Type B pancreatic cell (in vitro differentiated cells): ENCODE data around the gene SMCO4. TPM values are rescaled to one million over a fixed set of nuclear protein-coding genes. Genes with fewer than 3 reads are reported as not detected.

Source experiments
- DNase-seq: peaks from one replicate; pipeline ENCODE4 v3.0.0; 2021; ENCODE audit warnings: mixed read lengths; ENCODE audit not compliant: unreplicated experiment; ENCODE audit errors: extremely low spot score
- H3K27ac Mint-ChIP-seq: 2 replicates; pipeline ENCODE4 v1.8.0; 2021; ENCODE audit warnings: mild to moderate bottlenecking, mixed read lengths
- H3K27me3 Mint-ChIP-seq: 2 replicates; pipeline ENCODE4 v1.8.0; 2021; ENCODE audit warnings: mixed read lengths
- H3K36me3 Mint-ChIP-seq: 2 replicates; pipeline ENCODE4 v1.8.0; 2021; ENCODE audit warnings: mixed read lengths
- H3K4me1 Mint-ChIP-seq: one replicate; pipeline ENCODE4 v1.8.0; 2021; ENCODE audit warnings: mixed read lengths; ENCODE audit not compliant: unreplicated experiment
- H3K4me3 Mint-ChIP-seq: 2 replicates; pipeline ENCODE4 v1.8.0; 2021; ENCODE audit warnings: mild to moderate bottlenecking, mixed read lengths
- H3K9me3 Mint-ChIP-seq: 2 replicates; pipeline ENCODE4 v1.8.0; 2021; ENCODE audit warnings: mixed read lengths
- total RNA-seq: library from RNA; stranded (reverse); gene quantifications from 2 replicates; pipeline ENCODE4 v1.2.1, GENCODE V29; 2021; ENCODE audit warnings: low replicate concordance
- TF ChIP-seq, protein P1 (sequence below): fragments of 200-600 bp; sonication (generic); conservative IDR thresholded peaks from 2 replicates; pipeline ENCODE4 v1.5.0; 2021; ENCODE audit warnings: antibody characterized with exemption, mild to moderate bottlenecking

SMCO4 gene
- total RNA-seq, 1 donor from 2014 or later = 18.2 TPM

DNA sequence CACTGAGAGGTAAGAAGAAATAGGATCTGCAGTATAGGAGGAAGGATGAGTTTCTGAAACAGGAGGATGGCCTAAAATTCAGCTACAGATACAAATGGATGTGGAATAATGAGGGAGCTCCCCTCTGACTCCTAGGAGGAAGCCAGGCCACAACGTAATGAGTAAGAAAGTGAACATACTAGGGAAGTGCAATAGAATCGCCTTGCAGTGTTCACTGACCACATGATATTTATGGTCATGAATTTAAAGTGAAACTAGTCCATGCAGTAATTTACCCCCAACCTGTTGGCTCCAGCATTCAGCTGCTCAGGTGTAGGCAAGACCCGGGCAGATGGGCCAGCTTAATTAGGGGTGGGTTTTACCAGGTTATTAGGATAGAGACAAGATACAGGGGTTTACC lies 110.9 kb downstream of the SMCO4 start:
- Mint-ChIP-seq H3K36me3 (no peaks in the 10 kb centered on the region), H3K4me1 (no peaks in the 10 kb centered on the region), H3K4me3 (no peak overlapping the region), H3K9me3 (no peaks in the 10 kb centered on the region), H3K27me3 (no peaks in the 10 kb centered on the region), H3K27ac (no peak overlapping the region)
- TF ChIP-seq, protein P1, sequence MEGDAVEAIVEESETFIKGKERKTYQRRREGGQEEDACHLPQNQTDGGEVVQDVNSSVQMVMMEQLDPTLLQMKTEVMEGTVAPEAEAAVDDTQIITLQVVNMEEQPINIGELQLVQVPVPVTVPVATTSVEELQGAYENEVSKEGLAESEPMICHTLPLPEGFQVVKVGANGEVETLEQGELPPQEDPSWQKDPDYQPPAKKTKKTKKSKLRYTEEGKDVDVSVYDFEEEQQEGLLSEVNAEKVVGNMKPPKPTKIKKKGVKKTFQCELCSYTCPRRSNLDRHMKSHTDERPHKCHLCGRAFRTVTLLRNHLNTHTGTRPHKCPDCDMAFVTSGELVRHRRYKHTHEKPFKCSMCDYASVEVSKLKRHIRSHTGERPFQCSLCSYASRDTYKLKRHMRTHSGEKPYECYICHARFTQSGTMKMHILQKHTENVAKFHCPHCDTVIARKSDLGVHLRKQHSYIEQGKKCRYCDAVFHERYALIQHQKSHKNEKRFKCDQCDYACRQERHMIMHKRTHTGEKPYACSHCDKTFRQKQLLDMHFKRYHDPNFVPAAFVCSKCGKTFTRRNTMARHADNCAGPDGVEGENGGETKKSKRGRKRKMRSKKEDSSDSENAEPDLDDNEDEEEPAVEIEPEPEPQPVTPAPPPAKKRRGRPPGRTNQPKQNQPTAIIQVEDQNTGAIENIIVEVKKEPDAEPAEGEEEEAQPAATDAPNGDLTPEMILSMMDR = no peak
- no peak for DNase-seq

Other genes with a start within 250 kb of the SMCO4 start
- gene DEUP1, start 212.6 kb downstream of the SMCO4 start, total RNA-seq = 0.24 and 0.40 TPM in 2 replicates
- 12.1 and 19.2 TPM in 2 replicates for gene CEP295, start 118.3 kb upstream of the SMCO4 start, total RNA-seq
- 126 and 143 TPM in 2 replicates for gene TAF1D, start 198.1 kb upstream of the SMCO4 start, total RNA-seq
- 25.6 and 29.9 TPM in 2 replicates for gene C11orf54, start 198.3 kb upstream of the SMCO4 start, total RNA-seq
- gene MED17, start 240.9 kb upstream of the SMCO4 start, total RNA-seq = 49.8 and 53.3 TPM in 2 replicates